HG02973 (cell line): ENCODE results near the gene WFDC12.
"Not testable (repeated sequence)": the region's sequence is repeated elsewhere in the genome, so short reads cannot be mapped to it uniquely, and the experiment has no call there.

Experiments used
- ATAC-seq: cut with Tn5 transposase; IDR thresholded peaks from one replicate; pipeline ENCODE4 v1.9.1; 2021; ENCODE audit warnings: moderate library complexity; ENCODE audit not compliant: unreplicated experiment

Gene WFDC12, protein sequence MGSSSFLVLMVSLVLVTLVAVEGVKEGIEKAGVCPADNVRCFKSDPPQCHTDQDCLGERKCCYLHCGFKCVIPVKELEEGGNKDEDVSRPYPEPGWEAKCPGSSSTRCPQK

GRCh38 chr20:45124365-45124764 is at the start of gene WFDC12:
Gene WFDC12, minus strand, starts transcription at chr20:45124465. Its CDS starts 18 bp downstream, at chr20:45124447.
- no peak for ATAC-seq

DNA sequence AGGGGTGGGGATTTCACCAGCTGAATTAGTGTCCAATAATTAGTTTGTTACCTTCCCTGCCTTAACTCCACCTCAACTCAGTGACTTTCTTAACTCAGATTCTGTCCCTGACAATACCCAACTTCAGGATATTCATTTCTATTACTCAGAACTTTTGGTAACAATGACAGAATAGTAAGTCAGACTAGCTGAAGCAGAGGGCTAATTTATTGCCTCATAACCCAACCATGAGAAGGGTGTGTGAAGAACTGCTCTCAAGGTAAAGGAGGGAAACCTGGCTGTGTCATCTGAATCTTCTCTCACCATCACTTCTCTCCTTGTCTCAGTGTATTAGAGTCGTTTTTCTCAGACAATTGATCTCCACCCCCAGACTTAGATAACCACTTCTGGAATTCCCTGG is 49.3 kb upstream of the WFDC12 start:
- no peak for ATAC-seq

GRCh38 chr20:45164906-45165305 is 40.6 kb upstream of the WFDC12 start:
- no peak for ATAC-seq

DNA sequence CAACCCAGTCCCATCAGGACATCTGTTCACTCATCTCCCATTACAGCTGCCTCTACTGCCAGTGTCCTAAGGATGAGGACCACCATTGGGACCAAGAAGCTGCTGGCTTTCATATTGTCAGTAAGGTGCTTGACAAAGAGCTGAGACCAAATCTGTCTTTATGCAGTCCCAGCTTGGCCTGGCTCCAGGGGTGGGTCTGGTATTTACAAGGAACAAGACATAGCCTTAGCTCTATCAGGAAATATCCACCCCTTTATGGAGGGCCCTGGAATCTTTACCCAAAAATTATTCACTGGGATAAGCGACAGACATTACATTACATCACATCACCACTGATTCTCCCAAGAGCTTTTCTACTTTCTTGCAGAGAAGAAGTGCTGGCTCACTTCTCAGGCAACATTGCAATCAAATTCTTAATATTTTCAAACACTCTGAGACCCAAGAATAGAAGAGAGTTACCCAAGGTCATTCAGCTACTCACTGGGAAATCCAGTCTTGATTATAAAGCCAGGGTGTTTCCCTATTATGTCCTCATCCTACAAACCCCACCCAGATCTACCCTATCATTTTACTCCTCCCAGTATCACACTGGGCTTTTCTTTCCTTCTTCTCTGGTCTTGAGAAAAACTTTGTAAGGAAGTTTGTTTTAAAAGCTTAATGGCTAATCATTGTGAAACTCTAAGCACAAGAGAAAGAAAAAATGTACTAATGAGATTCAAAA is 39.0 kb upstream of the WFDC12 start:
- no peak for ATAC-seq

DNA sequence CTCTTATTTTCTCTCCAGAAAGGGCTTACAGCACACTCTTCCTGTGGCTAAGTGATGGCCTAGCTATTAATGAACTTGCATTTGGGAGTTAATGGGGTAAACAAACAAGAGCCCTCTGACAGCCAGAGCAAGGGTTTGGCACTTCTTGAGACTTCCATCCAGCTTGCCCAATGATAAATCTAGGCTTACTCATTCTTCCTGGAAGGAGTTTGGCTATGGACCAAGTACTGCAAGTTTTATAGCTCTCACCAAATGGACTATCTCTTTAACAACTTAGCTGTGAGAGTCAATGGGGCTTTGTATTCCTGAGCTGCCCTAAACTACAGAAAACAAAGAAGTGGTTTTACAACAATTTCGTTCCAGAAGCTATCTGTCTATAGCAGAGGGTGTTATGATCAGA is 33.7 kb upstream of the WFDC12 start:
- ATAC-seq, result no peak

- no peak for ATAC-seq
Measured at GRCh38 chr20:45156713-45157112, 32.4 kb upstream of the WFDC12 start.

GRCh38 chr20:45154794-45155193 is 30.5 kb upstream of the WFDC12 start:
- ATAC-seq, result not testable (repeated sequence)

DNA sequence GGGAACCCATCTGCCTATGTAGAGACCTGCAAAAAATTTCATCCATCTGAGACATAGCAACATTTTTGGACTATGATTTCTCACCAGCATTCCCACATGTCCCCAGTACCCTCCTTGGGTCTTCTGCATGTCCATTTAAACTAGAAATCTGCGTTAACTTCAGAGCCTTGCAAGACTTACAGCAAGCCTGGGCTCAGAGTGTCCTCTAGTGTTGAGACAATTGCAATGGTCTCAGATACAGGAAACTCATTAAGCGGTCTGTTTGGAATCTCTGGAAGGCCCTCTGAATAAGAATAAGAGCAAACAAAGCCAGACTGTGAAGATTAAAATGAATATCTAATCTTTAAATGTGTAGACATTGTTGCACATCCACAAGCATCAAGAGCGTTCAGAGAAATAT is 29.9 kb upstream of the WFDC12 start:
- no peak for ATAC-seq

- no peak for ATAC-seq
Measured at GRCh38 chr20:45153752-45154151, 29.5 kb upstream of the WFDC12 start.

DNA sequence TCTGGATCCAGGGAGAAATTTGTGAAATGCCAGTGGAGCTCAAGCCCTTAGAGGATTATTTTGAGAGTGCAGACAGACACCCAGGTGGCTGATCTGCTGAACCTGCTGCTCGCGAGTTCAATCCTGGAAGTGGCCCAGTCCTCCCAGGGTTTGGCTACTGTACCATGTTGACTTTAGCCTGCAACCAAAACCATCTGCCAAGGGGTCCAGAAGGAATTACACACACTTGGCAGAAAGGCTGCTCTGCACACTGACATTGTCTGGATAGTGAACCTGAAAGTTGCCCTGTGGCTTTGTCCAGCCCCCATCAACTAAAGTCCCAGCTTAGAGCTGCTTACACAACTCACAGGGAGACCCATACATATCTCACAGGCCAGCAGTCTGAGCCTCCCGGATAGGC is 28.9 kb upstream of the WFDC12 start:
- no peak for ATAC-seq

DNA sequence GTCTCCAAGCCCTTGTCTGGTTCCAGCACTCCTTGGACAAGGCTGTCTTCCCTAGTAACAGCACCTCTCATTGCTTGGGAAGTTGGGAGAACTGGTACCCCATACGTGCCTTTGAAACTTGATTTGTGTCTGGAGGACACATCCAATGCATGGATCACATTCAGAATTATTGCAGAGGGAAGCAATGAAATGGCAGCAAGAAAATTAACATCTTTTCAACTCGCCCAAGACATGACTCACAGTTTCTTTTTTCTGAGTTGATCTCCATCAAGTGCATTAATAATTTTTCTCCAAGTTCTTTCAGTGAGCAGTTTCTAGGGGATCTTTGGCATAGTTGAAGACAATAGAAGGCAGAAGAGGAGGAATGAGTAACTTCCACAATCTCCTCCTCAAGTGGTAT is 28.1 kb upstream of the WFDC12 start:
- ATAC-seq, result no peak

DNA sequence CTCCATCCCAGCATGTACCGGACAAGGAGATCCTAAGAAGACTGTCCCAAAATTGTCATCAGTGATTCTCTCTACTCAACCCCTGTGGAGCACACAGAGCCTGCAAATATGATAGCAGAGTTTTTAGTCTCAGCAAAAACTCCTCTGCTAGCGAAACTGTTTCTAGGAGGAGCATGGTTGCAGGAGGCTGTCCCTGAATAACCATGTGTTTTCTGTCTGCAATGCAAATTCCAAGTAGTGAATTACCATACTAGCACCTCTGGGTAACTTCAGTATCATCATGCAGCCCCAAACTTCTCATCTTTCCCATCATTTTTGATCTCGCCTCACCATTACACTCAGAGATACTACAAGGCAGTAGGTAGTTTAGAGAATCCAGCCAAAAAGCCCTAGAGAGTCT is 24.8 kb upstream of the WFDC12 start:
- no peak for ATAC-seq

DNA sequence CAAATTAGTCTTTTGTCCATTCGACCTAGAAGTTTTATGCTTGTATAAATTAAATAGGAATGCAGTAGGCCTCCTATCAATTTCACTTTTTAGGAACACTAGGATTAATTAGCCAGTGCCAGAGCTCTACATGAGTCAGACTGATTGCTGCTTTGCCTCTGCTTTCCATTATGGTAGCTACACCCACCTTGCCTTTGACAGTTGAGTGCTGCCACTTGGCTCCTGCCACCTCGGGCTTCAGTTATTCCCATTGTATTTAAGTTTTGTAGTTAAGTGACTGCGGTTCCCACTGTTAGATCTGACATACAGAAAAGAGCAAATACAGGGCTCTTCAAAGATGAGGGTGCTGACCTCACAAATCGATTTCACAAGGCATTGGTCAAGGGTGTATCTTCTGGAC is 16.6 kb upstream of the WFDC12 start:
- ATAC-seq, result no peak

- not testable (repeated sequence) for ATAC-seq
Measured at GRCh38 chr20:45139733-45140375, 15.6 kb upstream of the WFDC12 start.

DNA sequence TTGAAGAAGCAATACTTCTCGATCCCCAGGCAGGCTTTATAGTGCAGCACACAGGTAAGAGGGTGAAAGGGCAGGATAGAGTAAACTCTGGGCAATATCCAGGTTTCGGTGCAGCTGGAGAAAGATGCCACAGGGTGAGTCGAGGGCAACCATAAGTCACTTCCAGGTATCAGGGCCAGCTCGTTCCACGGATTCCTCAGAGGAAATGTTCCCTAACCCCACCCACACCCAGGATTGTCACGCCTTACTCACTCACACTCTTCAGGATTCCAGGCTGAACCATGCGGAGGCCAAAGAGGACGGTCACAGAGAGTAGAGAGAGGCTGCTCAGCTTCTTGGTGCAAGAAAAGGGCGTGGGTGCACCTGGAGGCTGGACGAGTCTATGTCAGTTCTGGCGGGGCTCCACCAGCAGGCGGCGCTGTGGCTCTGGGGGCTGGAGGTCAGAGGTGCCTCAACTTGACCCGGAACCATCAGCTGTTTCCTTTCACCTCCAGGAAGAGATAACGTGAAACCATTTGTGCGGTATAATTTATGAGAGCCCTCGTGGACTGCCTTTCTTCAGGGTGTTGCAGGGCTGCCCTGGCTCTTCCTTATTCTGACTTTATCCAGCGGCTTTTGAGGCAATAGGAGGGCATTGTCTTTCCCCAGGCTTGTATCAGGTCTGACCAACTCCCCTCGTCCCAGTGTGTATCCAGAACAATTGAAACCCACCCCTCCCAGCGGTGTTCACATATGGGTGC is 14.5 kb upstream of the WFDC12 start:
- no peak for ATAC-seq

DNA sequence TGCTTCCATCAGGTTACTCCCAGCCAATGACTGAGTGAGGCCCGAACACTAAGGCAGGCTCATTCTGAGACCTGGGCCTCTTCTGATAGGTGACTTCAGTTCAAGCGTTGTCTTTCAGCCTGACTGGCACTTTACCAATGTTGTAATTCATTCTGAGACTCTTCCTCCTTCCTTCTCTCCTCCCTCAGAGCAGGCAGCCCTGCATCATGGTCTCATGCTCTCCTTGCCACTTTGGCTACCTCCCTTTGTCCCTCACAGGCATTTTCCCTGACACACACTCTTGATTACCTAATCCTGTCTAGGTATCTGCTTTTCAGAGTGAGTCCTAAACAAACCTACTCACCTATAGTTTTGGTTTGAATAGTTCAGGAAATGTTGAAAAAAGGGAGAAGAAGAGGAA is 12.6 kb upstream of the WFDC12 start:
- ATAC-seq, result no peak

GRCh38 chr20:45128099-45128498 is 3.8 kb upstream of the WFDC12 start:
- no peak for ATAC-seq

DNA sequence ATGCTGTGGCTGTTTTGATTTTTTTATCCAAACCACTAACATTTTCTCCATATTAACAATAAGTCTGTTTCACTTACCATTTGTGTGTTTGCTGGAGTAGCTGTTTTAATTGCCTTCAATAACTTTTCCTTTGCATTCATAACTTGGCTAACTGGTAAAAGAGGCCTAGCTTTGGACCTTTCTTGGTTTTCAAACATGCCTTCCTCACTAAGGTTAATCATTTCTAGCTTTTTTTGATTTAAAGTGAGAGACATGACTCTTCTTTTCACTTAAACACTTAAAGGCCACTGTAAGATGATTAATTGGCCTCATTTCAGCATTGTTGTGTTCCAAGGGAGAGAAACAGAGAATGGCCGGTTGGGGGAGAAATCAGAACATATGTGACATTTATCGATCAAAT is 2.9 kb downstream of the WFDC12 start:
- no peak for ATAC-seq

DNA sequence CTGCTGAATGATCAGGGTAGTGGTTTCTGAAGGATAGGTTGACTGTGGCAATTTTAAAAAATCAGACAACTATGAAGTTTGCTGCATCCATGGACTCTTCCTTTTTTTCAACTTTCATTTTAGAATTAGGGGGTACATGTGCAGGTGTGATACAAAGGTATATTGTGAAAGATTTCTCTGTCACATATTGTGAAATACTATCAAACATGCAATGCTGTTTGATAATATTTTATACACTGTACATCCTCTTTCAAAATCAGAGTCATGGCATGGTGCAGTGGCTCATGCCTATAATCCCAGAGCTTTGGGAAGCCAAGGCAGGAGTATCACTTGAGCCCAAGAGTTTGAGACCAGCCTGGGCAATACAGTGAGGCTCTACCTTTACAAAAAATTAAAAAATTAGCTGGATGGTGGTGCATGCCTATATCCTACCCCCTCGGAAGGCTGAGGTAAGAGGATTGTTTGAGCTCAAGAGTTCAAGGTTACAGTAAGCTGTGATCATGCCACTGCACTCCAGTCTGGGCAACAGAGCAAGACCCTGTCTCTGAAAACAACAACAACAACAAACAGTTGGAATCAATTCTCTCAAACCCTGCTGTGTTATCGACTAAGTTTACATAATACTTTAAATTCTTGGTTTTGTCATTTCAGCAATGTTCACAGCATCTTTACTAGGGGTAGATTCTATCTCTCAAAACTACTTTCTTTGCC is 4.6 kb downstream of the WFDC12 start:
- ATAC-seq, result no peak

GRCh38 chr20:45118028-45118427 is 6.2 kb downstream of the WFDC12 start:
- no peak for ATAC-seq

GRCh38 chr20:45117581-45117980 is 6.7 kb downstream of the WFDC12 start:
- no peak for ATAC-seq
